ENCODE results near the gene PAK5.

Gene PAK5

GRCh38 chr20:9838035-9838377 lies 870 bp downstream of the PAK5 start:
- Histone ChIP-seq H3K4me1 (no peaks in the 10 kb centered on the region), H3K4me2 (no peak overlapping the region), H3K27ac (no peak overlapping the region), H3K36me3 (no peaks in the 10 kb centered on the region), H3K9ac (no peak overlapping the region), H4K20me1 (no peaks in the 10 kb centered on the region), H3K27me3 (no peaks in the 10 kb centered on the region), H3K4me3 (no peak overlapping the region), H3K9me3 (replicated peaks in 1 of 11) (peaks cover 0 to 14% (median 5%) of the 10 kb centered on the region in 11 experiments; a peak in 10 of 22 replicates)
- TF ChIP-seq Cebpa-rat (IDR thresholded peaks at IDR 0.05), result no peak

GRCh38 chr20:9837634-9838033 lies 1.2 kb downstream of the PAK5 start:
- Histone ChIP-seq H3K9me3 (replicated peaks in 1 of 11) (peaks cover 0 to 14% (median 5%) of the 10 kb centered on the region in 11 experiments; a peak in 10 of 22 replicates), H3K9ac (no peak overlapping the region), H3K27ac (no peak overlapping the region), H4K20me1 (no peaks in the 10 kb centered on the region), H3K27me3 (no peaks in the 10 kb centered on the region), H3K4me1 (no peaks in the 10 kb centered on the region), H3K36me3 (no peaks in the 10 kb centered on the region), H3K4me3 (no peak overlapping the region), H3K4me2 (no peak overlapping the region)
- TF ChIP-seq Cebpa-rat (IDR thresholded peaks at IDR 0.05), result no peak

- H3K4me3 ChIP-seq, result no peak overlapping the region
Measured at GRCh38 chr20:9835302-9835701, 3.6 kb downstream of the PAK5 start.

GRCh38 chr20:9831032-9831431 lies 7.8 kb downstream of the PAK5 start:
- no peak overlapping the region for H3K27ac ChIP-seq
- no peaks in the 10 kb centered on the region for H4K20me1 ChIP-seq
- no peaks in the 10 kb centered on the region for H3K9me3 ChIP-seq (replicated peaks in 1 of 11)
- no peaks in the 10 kb centered on the region for H3K36me3 ChIP-seq
- H3K27me3 ChIP-seq, result no peaks in the 10 kb centered on the region
- H3K4me1 ChIP-seq, result no peaks in the 10 kb centered on the region
- H3K9ac ChIP-seq, result no peak overlapping the region
- no peak overlapping the region for H3K4me3 ChIP-seq
- TF ChIP-seq Cebpa-rat (IDR thresholded peaks at IDR 0.05), result no peak
- no peak overlapping the region for H3K4me2 ChIP-seq

More at GRCh38 chr20:9835302-9835701, 3.6 kb downstream of the PAK5 start:
- Histone ChIP-seq H3K27ac (no peak overlapping the region), H3K4me1 (no peaks in the 10 kb centered on the region), H3K27me3 (no peaks in the 10 kb centered on the region), H4K20me1 (no peaks in the 10 kb centered on the region), H3K36me3 (no peaks in the 10 kb centered on the region), H3K9me3 (replicated peaks in 1 of 11) (peaks cover 0 to 14% (median 5%) of the 10 kb centered on the region in 11 experiments; a peak in 9 of 22 replicates), H3K4me2 (no peak overlapping the region), H3K9ac (no peak overlapping the region)
- no peak for TF ChIP-seq Cebpa-rat (IDR thresholded peaks at IDR 0.05)

- Histone ChIP-seq H4K20me1 (no peaks in the 10 kb centered on the region), H3K27me3 (no peaks in the 10 kb centered on the region), H3K4me3 (no peak overlapping the region), H3K4me1 (no peaks in the 10 kb centered on the region), H3K27ac (no peak overlapping the region), H3K9ac (no peak overlapping the region), H3K4me2 (no peak overlapping the region), H3K9me3 (replicated peaks in 1 of 11) (no peaks in the 10 kb centered on the region), H3K36me3 (no peaks in the 10 kb centered on the region)
- TF ChIP-seq Cebpa-rat (IDR thresholded peaks at IDR 0.05), result no peak
Measured at GRCh38 chr20:9829835-9830234, 9.0 kb downstream of the PAK5 start.

- H3K4me3 ChIP-seq, result no peak overlapping the region
- no peak for TF ChIP-seq Cebpa-rat (IDR thresholded peaks at IDR 0.05)
- no peaks in the 10 kb centered on the region for H3K36me3 ChIP-seq
- H3K4me2 ChIP-seq, result no peak overlapping the region
- no peak overlapping the region for H3K9ac ChIP-seq
- no peaks in the 10 kb centered on the region for H3K27me3 ChIP-seq
- no peak overlapping the region for H3K27ac ChIP-seq
- no peaks in the 10 kb centered on the region for H3K9me3 ChIP-seq (replicated peaks in 1 of 11)
- H4K20me1 ChIP-seq, result no peaks in the 10 kb centered on the region
- no peaks in the 10 kb centered on the region for H3K4me1 ChIP-seq
Measured at GRCh38 chr20:9817654-9818053, 21.2 kb downstream of the PAK5 start.

- H4K20me1 ChIP-seq, result no peaks in the 10 kb centered on the region
- no peak for TF ChIP-seq Cebpa-rat (IDR thresholded peaks at IDR 0.05)
- H3K4me3 ChIP-seq, result no peak overlapping the region
- no peak overlapping the region for H3K4me2 ChIP-seq
- H3K4me1 ChIP-seq, result no peaks in the 10 kb centered on the region
- no peak overlapping the region for H3K27ac ChIP-seq
- no peaks in the 10 kb centered on the region for H3K36me3 ChIP-seq
- H3K9ac ChIP-seq, result no peak overlapping the region
- no peaks in the 10 kb centered on the region for H3K9me3 ChIP-seq (replicated peaks in 1 of 11)
- no peaks in the 10 kb centered on the region for H3K27me3 ChIP-seq
Measured at GRCh38 chr20:9815632-9816031, 23.2 kb downstream of the PAK5 start.

GRCh38 chr20:9810738-9811137 lies 28.1 kb downstream of the PAK5 start:
- Histone ChIP-seq H3K27ac (no peak overlapping the region), H3K4me2 (no peak overlapping the region), H3K4me1 (no peaks in the 10 kb centered on the region), H3K9me3 (replicated peaks in 1 of 11) (no peaks in the 10 kb centered on the region), H3K36me3 (no peaks in the 10 kb centered on the region), H3K27me3 (no peaks in the 10 kb centered on the region), H4K20me1 (no peaks in the 10 kb centered on the region), H3K4me3 (no peak overlapping the region), H3K9ac (no peak overlapping the region)
- no peak for TF ChIP-seq Cebpa-rat (IDR thresholded peaks at IDR 0.05)

- Histone ChIP-seq H3K4me1 (no peaks in the 10 kb centered on the region), H3K9me3 (replicated peaks in 1 of 11) (no peaks in the 10 kb centered on the region), H4K20me1 (no peaks in the 10 kb centered on the region), H3K27ac (no peak overlapping the region), H3K9ac (no peak overlapping the region), H3K36me3 (no peaks in the 10 kb centered on the region), H3K27me3 (no peaks in the 10 kb centered on the region), H3K4me3 (no peak overlapping the region), H3K4me2 (no peak overlapping the region)
- TF ChIP-seq Cebpa-rat (IDR thresholded peaks at IDR 0.05), result no peak
Measured at GRCh38 chr20:9809271-9809670, 29.6 kb downstream of the PAK5 start.

GRCh38 chr20:9808166-9808565 lies 30.7 kb downstream of the PAK5 start:
- Histone ChIP-seq H3K9ac (no peak overlapping the region), H3K4me3 (no peak overlapping the region), H4K20me1 (no peaks in the 10 kb centered on the region), H3K27me3 (no peaks in the 10 kb centered on the region), H3K4me2 (no peak overlapping the region), H3K9me3 (replicated peaks in 1 of 11) (no peaks in the 10 kb centered on the region), H3K4me1 (no peaks in the 10 kb centered on the region), H3K27ac (no peak overlapping the region), H3K36me3 (no peaks in the 10 kb centered on the region)
- TF ChIP-seq Cebpa-rat (IDR thresholded peaks at IDR 0.05), result no peak

GRCh38 chr20:9807136-9807535 lies 31.7 kb downstream of the PAK5 start:
- no peak overlapping the region for H3K4me3 ChIP-seq
- no peak for TF ChIP-seq Cebpa-rat (IDR thresholded peaks at IDR 0.05)
- H3K36me3 ChIP-seq, result no peaks in the 10 kb centered on the region
- no peak overlapping the region for H3K27ac ChIP-seq
- H4K20me1 ChIP-seq, result no peaks in the 10 kb centered on the region
- H3K9ac ChIP-seq, result no peak overlapping the region
- no peaks in the 10 kb centered on the region for H3K4me1 ChIP-seq
- no peaks in the 10 kb centered on the region for H3K9me3 ChIP-seq (replicated peaks in 1 of 11)
- H3K27me3 ChIP-seq, result no peaks in the 10 kb centered on the region
- no peak overlapping the region for H3K4me2 ChIP-seq
